ENCODE results near the gene SIX6. TPM values are rescaled to one million over a fixed set of nuclear protein-coding genes. Genes with fewer than 3 reads are reported as not detected.

Gene SIX6
- total and polyA plus RNA-seq, 2 of the 13 experiments (the other 11 are each of a cell fraction or from before 2014, with no cell fraction given) = not detected

DNA sequence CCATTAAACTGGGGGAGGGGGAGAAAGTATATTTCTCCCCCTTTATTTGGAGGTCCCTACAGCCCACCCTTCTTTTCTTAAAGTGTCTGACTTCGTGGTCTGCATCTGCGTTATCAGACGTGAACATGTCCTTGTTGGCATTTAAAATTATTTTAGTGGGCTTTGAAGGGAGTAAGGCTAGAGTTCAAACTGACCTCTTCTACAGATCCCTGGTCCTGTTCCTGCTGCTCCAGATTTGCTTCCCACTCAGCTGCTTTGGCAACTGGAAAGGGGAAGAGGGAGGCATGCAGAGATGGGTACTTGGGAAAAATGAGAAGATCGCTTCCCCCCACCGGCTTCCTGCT lies 611 bp upstream of the SIX6 start (continued):
- TF ChIP-seq ZBTB25 (CRISPR knock-in tag; IDR thresholded peaks at IDR 0.05) (no peak), ZNF773 (CRISPR knock-in tag; IDR thresholded peaks at IDR 0.05; ENCODE audit: borderline replicate concordance) (no peak), IRX3 (CRISPR knock-in tag; IDR thresholded peaks at IDR 0.05; ENCODE audit: borderline replicate concordance, low read depth) (no peak), SP1 (IDR thresholded peaks at IDR 0.05) (no peak), SP1 (CRISPR knock-in tag; IDR thresholded peaks at IDR 0.05) (no peak), KLF11 (CRISPR knock-in tag; IDR thresholded peaks at IDR 0.05) (no peak)
- TF ChIP-seq, protein P1, sequence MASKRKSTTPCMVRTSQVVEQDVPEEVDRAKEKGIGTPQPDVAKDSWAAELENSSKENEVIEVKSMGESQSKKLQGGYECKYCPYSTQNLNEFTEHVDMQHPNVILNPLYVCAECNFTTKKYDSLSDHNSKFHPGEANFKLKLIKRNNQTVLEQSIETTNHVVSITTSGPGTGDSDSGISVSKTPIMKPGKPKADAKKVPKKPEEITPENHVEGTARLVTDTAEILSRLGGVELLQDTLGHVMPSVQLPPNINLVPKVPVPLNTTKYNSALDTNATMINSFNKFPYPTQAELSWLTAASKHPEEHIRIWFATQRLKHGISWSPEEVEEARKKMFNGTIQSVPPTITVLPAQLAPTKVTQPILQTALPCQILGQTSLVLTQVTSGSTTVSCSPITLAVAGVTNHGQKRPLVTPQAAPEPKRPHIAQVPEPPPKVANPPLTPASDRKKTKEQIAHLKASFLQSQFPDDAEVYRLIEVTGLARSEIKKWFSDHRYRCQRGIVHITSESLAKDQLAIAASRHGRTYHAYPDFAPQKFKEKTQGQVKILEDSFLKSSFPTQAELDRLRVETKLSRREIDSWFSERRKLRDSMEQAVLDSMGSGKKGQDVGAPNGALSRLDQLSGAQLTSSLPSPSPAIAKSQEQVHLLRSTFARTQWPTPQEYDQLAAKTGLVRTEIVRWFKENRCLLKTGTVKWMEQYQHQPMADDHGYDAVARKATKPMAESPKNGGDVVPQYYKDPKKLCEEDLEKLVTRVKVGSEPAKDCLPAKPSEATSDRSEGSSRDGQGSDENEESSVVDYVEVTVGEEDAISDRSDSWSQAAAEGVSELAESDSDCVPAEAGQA (IDR thresholded peaks at IDR 0.05; ENCODE audit: low read depth) = no peak
- TF ChIP-seq, protein P1 (CRISPR knock-in tag; IDR thresholded peaks at IDR 0.05; ENCODE audit: borderline replicate concordance) = no peak
